Anterior cingulate cortex (tissue), 58 donors: ENCODE results near the gene QRFP.
A peak's percentile ranks its signal among the peaks of the same experiment; 100 is the strongest.
"Not testable (repeated sequence)": the region's sequence is repeated elsewhere in the genome, so short reads cannot be mapped to it uniquely, and the experiment has no call there.

ENCODE experiments used
- DNase-seq, 58 donors: peaks; one replicate each; lab custom pipeline; 2025; lab: John Stamatoyannopoulos, UW

QRFP gene

DNA sequence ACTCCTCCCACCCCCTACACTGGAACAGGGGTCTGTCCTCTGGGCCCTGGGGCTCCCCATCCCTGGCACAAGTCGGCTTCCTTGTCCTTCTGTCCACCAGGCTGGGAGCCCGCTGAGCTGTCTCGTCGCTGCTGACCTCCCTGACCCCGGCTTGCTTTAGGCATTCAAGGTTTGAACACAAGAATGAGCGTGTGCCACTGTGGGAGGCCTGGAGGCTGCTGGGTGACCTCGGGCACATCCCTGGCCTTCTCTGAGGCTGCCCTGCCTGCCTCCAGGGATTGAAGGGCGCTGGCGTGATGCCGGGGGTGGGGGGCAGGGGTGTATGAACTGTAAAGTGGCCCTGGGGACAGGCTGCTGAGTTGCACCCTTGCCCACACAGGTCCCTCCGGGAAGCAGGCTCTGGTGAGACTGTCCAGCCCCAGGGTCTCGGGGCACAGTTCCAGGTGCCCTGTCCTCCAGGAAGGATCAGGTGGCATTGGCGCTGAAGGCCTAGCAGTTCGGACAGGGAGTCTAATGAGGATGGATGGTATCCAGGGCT, 24.2 kb upstream of the QRFP start:
- no peak for DNase-seq

DNA sequence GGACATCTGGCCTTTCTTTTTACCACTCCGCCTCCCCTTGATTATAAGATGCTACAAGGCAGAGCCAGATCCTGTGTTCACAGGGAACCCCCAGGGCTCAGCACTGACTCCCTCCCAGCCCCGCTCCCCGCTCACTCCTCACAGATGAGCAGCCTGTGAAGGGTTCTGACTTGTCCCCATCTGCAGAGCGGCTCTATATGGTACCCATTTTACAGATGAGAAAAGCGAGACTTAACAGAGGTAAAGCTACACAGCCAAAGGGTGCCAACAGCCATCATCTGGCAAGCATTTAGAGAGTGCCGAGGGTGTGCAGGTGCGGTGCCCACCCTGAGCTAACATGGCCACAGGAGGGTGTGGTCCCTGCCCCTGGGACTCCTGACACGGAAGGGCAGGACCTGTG, 23.6 kb upstream of the QRFP start:
- no peak for DNase-seq

DNA sequence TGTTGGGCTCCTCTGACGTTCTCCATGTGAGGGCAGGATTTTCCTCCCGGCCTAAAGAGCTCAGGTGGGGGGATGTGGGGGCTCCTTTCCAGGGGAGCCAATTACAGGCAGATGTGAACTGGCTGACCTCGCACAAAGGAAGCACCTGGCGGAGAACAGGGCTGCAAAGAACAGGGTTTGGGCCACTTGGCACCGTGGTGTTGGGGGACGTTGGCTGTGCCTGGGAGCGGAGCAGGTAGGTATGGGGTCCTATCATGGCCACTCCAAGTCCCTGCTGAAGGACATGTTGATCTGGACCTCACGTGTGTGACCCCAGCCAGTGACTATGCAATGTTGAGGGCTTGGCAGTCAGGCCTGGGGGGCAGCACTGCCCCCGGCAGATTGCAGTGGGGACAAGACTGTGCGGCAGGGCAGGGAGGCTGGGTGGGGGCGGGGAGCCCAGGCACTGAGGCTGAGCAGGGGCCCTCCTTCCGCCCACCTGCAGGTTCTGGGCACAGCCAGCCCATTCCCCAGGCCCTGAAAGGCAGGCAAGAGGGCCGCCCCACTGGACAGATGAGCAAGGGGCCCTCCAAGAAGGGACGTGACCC, 23.0 kb upstream of the QRFP start:
- DNase-seq: no peak

DNA sequence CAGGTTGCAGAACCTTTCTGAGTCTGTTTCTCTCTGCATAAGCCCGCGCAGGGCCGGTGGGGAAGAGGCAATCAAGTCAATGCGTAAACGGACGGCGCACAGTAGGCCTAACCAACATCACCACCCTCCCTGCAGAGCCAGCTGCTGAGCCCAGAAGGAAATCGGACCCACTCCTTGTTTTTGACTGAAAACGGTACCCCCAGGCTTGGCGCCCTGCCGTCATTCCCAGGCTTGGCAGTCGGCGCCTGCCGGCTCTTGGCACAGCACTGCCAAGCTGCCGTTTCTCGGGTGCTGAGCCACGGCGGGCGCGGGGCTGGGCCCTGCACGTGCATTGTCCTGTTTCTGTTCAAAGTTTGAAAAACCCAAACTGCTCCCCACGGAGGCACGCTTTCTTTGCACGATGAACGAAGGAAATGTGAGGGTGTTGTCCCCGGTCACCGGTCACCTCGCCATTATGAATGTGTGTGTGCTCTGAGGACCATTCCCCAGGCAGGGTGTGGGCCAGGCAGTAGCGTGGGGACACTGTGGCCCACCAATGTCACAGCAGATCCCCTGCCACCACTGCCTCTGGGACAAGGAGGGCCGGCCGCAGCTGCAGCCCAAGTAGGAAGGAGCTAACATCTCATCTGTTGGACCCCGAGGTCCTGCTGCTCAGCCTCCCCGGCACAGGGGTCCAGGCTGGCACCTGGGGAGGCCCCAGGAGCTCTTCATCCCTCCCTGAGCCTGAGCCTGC, 22.4 kb upstream of the QRFP start:
- DNase-seq: peak in 41 of 58 donors; percentile 6 to 77 (median 44)

DNA sequence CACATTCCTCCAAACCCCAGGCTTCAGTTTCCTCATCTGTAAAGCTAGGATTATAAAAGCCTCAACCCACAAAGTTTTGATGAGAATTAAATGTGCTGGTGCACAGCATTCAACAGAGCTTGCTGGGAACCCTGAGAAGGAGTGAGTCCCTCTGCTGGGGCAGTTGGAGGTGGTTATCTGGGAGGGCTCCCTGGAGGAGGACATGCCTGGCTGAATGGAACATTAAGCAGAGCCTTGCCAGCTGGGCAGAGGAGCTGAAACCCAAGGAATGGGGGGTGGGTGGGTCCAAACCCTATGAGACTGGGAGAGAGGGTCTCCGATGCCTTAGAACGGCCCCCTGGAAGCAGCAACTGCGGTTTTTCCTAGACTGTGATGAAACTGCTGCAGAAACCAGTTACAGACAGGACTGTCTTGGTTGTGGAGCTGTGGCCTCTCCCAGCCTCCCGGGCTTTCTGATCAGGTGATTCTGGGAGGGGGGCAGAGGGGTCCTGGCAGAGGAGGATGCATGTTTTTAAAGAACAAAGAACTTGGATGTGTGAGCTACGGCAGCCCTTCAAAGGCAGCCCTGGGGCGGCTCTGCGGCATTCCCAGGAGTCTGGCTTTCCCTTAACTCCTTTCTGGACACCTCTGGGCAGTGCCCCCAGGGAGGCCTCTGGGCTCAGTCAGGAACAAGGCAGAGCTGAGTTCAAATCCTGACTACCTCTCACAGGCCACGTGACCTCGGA, 21.7 kb upstream of the QRFP start:
- DNase-seq: no peak

DNA sequence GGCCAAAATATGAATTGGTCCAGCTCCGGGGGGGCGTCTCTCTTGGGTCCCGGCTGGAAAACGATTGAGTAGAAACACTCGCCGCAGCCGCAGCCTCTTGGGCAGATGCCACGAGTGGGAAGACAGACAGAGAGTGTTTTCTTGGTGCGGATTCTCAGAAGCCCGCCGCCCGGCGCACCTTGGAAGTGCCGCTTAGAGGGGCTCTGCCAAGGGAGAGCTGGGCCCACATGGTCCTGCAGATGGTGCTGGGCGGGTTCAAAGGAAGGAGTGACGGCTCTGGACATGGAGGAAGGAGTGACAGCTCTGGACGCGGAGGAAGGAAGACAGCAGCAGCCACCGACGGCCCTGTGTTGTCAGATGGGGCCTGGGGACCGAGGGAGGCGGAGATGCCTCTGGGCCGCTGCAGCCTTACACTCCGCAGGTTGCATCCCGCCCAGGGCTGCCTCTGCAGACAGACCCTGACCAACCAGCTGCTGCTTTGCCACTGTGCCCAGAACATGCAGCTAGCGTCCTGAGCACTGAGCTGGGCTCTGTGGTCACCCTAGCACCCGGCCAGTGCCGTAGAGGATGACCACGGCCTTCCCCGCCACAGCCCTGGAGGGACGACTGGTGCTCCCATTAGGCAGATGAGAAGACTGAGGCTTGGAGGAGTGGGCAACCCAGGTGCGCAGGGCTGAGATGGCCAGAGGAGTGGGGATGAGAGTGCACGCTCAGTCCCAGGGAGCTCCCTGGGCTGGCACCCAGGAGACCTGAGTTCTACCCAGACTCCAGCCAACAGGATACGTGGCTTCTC, 20.8 kb upstream of the QRFP start:
- DNase-seq: no peak

DNA sequence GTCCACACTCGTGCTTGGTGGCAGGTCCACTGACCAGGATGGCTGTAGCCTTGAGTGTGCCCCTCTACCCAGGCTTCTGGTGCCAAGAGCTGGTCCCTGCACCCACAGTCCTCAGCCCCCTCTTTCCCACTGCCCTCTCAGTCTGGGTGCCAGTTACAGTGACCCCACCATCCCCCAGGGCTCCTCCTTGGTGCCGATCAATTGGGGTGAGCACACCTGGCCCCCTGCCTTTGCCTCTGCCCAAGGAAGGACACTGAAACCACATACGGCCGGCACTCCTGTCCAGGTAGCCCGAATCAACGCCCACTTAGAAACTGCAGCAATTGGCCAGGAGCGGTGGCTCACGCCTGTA, 18.5 kb upstream of the QRFP start:
- DNase-seq: no peak

DNA sequence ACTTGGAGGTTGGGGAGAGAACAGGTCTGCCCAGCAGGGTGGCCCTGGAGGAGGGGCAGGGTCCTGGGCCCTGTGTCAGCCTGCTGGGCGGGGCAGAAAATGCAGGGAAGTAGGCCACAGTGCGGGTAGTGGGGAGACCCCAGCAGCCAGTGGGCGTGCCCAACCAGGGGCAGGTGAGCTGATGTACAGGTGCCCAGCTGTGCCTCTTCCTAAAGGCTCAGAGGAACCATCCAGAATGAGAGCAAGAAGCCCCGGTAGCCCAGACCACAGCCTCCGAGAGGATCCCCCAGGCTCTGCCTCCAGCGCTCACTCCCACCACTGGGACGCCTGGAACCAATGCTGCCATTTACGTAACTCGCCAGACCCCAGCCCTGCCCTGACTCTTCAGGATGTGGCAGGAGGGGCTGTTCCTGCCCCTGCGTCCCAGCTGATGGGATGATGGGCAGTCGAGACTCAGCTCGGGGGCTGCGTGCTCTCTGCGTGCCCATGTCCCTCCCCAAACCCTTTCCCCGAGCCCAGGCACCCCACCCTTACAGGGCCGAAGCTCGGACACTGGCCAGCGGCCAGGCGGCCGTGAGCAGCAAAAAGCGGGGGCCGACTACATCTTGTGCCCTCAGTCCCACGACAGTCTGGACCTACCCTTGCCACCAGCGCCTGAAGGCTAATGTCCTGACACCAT, 17.9 kb upstream of the QRFP start:
- DNase-seq: no peak

DNA sequence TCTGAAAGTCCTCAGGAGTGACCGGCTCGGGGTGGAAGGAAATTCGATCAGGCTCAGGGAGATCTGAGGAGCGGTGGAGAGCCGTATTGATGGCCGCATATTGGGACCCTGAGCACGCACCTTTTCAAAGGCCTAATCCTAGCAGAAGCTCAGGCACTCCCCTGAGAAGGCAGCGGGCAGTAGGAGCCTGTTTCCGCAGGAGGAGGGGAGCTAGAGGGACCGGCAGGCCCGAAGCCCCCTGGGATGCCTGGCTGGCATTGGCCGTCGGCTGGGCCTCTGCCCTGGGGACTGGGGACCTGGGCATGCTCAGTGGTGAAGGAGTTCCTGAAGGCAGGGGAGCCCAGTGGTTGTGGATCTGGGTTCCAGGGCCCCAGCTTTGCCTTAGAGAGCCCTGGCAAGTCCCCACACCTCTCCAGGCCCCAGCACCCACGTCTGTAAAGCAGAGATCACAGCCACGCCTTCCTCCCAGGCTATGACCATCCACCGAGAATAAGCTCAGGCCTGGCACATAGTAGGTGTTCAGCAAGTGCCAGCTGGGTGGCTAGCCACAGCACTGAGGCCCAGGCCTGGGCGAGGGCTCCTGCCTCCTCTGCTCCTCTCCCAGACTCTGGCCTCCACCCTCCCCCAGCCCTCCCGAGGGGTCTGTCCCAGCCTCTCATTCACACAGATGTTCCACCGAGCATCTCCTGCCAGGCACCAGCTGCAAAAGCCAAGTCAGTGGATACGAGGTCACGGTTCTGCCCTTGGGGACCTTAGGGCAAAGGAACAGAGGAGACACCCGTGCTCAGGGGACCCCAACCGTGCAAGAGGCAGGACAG, 17.2 kb upstream of the QRFP start:
- DNase-seq: no peak

DNA sequence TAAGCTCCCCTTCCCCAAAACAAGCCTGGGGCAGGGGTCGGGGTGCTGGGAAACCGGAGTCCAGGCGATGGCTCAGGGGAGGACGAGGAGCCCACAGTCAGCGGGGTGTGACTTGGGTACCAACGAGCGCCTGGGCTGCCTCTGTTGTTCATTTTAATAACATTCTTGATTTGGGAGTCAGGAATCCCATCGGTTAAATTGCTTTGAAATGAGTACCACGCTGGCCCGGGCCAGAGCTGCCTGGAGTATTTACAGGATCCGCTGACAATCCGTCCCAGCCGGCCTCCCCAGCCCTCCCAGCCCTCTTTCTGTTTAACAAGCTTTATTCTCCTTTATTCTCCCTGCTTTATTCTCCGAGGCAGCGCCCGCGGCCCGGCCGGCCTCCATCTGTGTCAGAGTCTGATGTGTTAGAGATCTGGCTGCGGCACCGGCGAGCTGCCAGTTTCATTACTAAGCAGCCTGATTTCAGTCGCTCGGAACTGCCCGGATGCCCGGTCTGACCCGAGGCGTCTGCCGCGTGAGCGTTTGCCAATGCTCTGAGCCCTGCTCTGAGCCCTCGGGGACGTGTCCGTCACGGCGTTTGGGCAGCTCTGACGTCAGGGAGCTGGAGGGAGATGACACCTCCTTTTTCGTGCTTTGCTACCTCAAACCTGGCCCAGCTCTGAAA, 16.5 kb upstream of the QRFP start:
- peak in 37 of 58 donors; percentile 10 to 82 (median 38) for DNase-seq

DNA sequence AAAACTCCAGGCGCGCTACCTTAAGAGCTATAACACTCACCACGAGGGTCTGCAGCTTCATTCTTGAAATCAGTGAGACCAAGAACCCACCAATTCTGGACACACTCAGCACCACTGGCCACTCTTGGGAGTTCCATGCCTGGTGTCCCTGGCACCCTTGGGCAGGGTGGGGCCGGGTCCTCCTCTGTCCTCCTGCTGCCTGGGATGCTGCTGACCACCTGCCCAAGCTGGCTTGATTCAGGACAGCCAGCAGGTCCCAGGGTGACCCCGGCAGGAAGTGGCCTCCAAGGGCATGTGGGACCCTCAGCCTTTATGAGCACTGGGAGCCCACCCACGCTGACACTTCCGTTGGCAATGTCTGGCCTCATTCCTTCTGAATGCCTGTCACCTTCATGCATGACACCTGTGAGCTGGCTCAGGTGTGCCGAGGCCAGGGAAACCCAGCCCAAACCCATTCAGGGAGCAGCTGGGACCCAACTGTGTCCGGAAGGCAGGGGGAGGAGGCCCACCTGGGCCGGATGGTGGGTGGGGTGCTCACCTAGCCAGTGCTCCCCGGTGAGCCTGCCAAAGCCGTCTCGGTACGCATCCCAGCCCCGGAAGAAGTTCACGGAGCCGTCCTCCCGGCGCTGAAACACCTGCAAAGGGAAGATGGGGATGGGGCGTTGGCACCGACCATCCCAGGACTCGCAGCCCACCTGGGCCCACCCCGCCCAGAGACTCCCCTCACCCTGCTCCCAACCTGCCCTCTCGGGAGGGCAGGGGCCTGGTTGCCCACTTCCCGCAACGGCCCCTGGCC, 14.8 kb upstream of the QRFP start:
- no peak for DNase-seq

DNA sequence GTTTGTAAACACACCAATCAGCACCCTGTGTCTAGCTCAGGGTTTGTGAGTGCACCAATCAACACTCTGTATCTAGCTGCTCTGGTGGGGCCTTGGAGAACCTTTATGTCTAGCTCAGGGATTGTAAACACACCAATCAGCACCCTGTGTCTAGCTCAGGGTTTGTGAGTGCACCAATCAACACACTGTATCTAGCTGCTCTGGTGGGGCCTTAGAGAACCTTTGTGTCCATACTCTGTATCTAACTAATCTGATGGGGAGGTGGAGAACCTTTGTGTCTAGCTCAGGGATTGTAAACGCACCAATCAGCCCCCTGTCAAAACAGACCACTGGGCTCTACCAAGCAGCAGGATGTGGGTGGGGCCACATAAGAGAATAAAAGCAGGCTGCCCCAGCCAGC, 14.1 kb upstream of the QRFP start:
- DNase-seq: not testable (repeated sequence)

DNA sequence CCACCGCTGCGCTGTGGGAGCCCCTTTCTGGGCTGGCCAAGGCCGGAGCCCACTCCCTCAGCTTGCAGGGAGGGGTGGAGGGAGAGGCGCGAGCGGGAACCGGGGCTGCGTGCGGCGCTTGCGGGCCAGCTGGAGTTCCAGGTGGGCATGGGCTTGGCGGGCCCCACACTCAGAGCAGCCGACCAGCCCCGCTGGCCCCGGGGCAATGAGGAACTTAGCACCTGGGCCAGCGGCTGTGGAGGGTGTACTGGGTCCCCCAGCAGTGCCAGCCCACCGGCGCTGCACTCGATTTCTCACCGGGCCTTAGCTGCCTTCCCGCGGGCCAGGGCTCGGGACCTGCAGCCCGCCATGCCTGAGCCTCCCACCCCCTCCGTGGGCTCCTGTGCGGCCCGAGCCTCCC, 13.4 kb upstream of the QRFP start:
- DNase-seq: not testable (repeated sequence)

DNA sequence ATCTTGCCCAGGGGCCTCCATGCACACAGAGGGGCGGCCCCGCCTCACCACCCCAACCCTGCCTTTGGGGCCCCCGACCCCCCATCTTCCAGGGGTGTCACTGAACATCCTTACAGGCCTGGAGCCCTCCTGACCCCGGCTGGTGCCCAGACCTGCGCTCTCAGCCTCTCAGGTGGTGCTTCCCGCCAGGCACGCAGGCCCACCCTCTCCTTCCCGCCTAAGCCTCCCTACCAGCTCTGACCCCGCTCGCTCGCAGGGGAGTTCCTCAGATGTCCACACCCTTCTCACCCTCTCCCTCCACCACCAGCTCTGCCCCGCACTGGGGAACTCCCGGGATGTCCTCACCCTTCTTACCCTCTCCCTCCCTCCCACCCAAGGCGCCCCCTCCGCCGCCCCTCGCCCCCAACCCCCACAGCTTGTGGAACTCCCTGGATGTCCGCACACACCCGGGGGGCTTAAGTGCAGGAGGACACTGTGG, 12.3 kb upstream of the QRFP start:
- DNase-seq: no peak

DNA sequence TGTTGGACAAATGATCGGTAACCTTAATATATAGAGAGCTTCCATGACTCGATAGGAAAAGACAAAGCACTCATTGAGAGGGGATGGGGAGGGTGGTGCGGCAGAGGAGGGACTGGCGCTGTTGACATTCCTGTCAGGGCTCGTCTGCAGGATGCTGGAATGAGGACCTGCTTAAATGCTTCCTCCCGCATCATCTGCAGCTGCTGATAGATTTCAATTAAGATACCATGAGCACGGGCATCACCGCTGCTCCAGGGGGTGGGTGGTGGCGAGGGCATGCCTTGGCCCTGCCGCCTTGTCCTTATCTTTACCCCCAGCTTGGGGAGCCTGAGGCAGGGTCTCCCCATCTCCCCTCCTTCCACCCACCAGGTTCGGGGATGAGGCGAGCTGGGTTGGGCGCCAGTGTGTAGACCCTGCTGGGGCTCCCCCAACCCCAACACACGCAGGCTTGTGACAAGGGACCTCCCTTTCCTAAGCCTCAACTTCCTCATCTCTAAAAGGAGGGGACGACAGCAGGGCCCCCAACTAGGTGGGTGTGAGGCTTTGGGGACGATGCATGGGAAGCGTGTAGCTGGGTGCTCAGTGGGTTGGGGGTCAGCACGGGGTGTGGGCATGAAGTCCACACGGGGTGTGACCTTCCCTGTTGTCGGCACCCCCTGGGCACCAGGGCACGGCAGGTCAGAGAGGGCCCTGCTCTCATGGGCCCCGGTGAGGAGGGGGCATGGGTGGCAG, 11.7 kb upstream of the QRFP start:
- DNase-seq: no peak

DNA sequence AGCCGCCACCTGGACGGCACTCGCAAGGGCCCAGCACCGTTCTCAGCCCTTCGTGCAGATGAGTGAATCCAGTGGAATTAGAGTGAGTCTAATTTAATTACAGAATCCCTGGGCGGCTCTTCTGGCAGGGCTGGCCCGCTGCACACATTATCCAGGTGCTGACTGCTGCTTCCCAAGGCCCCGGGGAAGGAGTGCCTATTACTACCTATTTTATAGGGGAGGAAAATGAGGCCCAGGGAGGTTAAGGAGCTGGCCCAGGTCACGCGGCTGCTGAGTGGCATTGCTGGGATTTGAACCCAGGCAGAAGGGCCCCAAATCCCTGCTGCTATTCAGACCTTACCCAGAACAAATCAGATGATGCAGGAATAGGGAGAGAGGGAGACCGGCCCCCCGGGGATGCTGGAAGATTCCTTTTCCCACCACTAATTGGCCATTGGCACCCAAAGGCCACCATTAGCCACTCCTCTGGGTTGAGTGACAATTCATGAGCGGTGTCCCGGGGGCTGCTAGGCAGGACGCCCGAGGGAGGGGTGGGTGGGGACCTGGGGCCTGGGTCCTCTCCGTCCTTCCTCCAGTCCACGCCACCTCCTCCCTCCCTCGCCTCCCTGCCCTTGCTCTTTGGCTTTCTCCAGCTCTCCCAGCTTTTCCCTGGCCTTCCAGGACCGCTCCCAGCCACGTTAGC, 10.3 kb upstream of the QRFP start:
- DNase-seq: no peak
